Psoas muscle (tissue), 8 donors: ENCODE measurements around the gene CEACAM3. TPM values are rescaled to one million over a fixed set of nuclear protein-coding genes. Genes with fewer than 3 reads are reported as not detected.

ENCODE experiments used
- ATAC-seq, 4 donors: fragments of 200-7000 bp; cut with Tn5 transposase; one replicate each; pipeline ENCODE4 v1.9.1; 2020; ENCODE audit warnings: moderate library complexity in 3 of 4, mild to moderate bottlenecking in 2 of 4
- DNase-seq, 2 donors: peaks; one replicate each; pipeline ENCODE4 v3.0.0-alpha.2; 2020
- H3K27ac ChIP-seq: fragments of 200-600 bp; one replicate; pipeline ENCODE4 v1.8.0; 2022
- H3K27me3 ChIP-seq, 3 donors: fragments of 200-600 bp in 1 of 3; one replicate each; pipeline versions ENCODE4 v1.6.1 to v1.8.0; 2013 to 2022; ENCODE audit warnings: low read length in 2 of 3, mild to moderate bottlenecking in 2 of 3, moderate library complexity in 1 of 3; ENCODE audit not compliant: insufficient read depth in 3 of 3
- H3K36me3 ChIP-seq, 2 donors: fragments of 200-600 bp in 1 of 2; one replicate each; pipeline versions ENCODE4 v1.6.1 to v1.8.0; 2013 to 2022; ENCODE audit warnings: low read depth in 1 of 2, mild to moderate bottlenecking in 1 of 2, moderate library complexity in 1 of 2; ENCODE audit not compliant: insufficient read depth in 1 of 2
- H3K4me1 ChIP-seq: fragments of 200-600 bp; one replicate; pipeline ENCODE4 v1.8.0; 2022
- H3K4me3 ChIP-seq: fragments of 200-600 bp; one replicate; pipeline ENCODE4 v1.8.0; 2022; ENCODE audit warnings: mild to moderate bottlenecking
- H3K9me3 ChIP-seq: fragments of 200-600 bp; one replicate; pipeline ENCODE4 v1.8.0; 2022
- CTCF ChIP-seq: fragments of 200-600 bp; IDR thresholded peaks from one replicate; pipeline ENCODE4 v1.8.0; 2022; ENCODE audit warnings: antibody characterized with exemption
- WGBS, 3 donors: extraction: QIAGEN DNeasy Blood & Tissue Kit; methylation state at CpG; one replicate each; pipeline versions ENCODE4 v1.1.6 to v1.1.7; 2013; 5-methylcytosine and 5-hydroxymethylcytosine counted together
- intact Hi-C, 2 donors: fragments of 100-400 bp; cut with DNase I; formaldehyde crosslinking; loops; one replicate each; pipeline versions ENCODE4 v1.11.0 to v1.14.2; 2022
- polyA plus RNA-seq, 3 donors: library from polyadenylated mRNA; stranded (reverse); fragments of 200-250 nt; gene quantifications; one replicate each; pipeline ENCODE4 v1.2.3, GENCODE V29; 2013
- total RNA-seq, 4 donors: library from RNA; stranded (reverse); fragmentation: NEBNext Ultra II Directional in 2 of 4; extraction: Animal tissue kit (Norgen Biotek cat#: 25700) in 2 of 4; gene quantifications; one replicate each; pipeline versions ENCODE4 v1.2.1 to v1.2.4, GENCODE V29; 2021 to 2023
- donor health status: healthy with polysubstance abuse.
- donor health status: DM: no; HTN: no; CAD: no; lungs with moderate emphysema.
- donor health status: Bipolar disorder and iron deficiency.
- donor health status: healthy.
- donor health status: DM: yes; HTN: yes; CAD: no.
- donor health status: DM: no; HTN: no; CAD: no.
- donor health status: DM: no; HTN: no; CAD: no.
- donor health status: DM: yes; HTN: yes; CAD: no.

CEACAM3 gene
- total and polyA plus RNA-seq, 7 donors: 0.01 to 0.59 (median 0.05) TPM; not detected in 4

GRCh38 chr19:41799444-41800000, 3.1 kb downstream of the CEACAM3 start:
- no peak for TF ChIP-seq CTCF
- H3K9me3 ChIP-seq: no peaks in the 10 kb centered on the region
- H3K36me3 ChIP-seq: no peaks in the 10 kb centered on the region
- peaks cover 0 to 8% (median 0%) of the 10 kb centered on the region in 3 donors for H3K27me3 ChIP-seq
- ATAC-seq (no peak), DNase-seq (no peak)
- WGBS, 3 donors: 58 to 69% (median 67%) methylated on average over 9 of the region's 9 CpGs
- no peaks in the 10 kb centered on the region for H3K4me1 ChIP-seq
- intact Hi-C loops: no loop called here
- no peak overlapping the region for H3K27ac ChIP-seq
- no peak overlapping the region for H3K4me3 ChIP-seq

GRCh38 chr19:41801031-41801430, 4.6 kb downstream of the CEACAM3 start:
- intact Hi-C loops: no loop called here
- Histone ChIP-seq H3K27ac (no peak overlapping the region), H3K4me1 (no peaks in the 10 kb centered on the region), H3K4me3 (no peak overlapping the region), H3K9me3 (no peaks in the 10 kb centered on the region), H3K27me3 (peaks cover 0 to 5% (median 0%) of the 10 kb centered on the region in 3 donors), H3K36me3 (no peaks in the 10 kb centered on the region)
- no peak for TF ChIP-seq CTCF
- DNase-seq (no peak), ATAC-seq (no peak)
- 58 to 72% (median 63%) methylated on average over 4 of the region's 4 CpGs for WGBS, 3 donors

- peaks cover 0 to 5% (median 0%) of the 10 kb centered on the region in 3 donors for H3K27me3 ChIP-seq
- no peak for TF ChIP-seq CTCF
- ATAC-seq (no peak), DNase-seq (no peak)
- WGBS, 3 donors: 47 to 58% (median 56%) methylated on average over 2 of the region's 2 CpGs
- intact Hi-C loops: no loop called here
- no peak overlapping the region for H3K4me3 ChIP-seq
- H3K9me3 ChIP-seq: no peaks in the 10 kb centered on the region
- no peaks in the 10 kb centered on the region for H3K4me1 ChIP-seq
- no peak overlapping the region for H3K27ac ChIP-seq
- H3K36me3 ChIP-seq: no peaks in the 10 kb centered on the region
Measured at GRCh38 chr19:41801792-41802211, 5.4 kb downstream of the CEACAM3 start.

- Histone ChIP-seq H3K27ac (no peak overlapping the region), H3K4me1 (no peaks in the 10 kb centered on the region), H3K4me3 (no peak overlapping the region), H3K36me3 (no peaks in the 10 kb centered on the region), H3K9me3 (no peaks in the 10 kb centered on the region), H3K27me3 (peaks cover 0 to 5% (median 0%) of the 10 kb centered on the region in 3 donors)
- intact Hi-C loops: no loop called here
- TF ChIP-seq CTCF: no peak
- ATAC-seq: no peak
- WGBS, 3 donors: 73 to 83% (median 75%) methylated on average over 2 of the region's 2 CpGs
- DNase-seq: no peak
Measured at GRCh38 chr19:41802770-41803169, 6.4 kb downstream of the CEACAM3 start.

GRCh38 chr19:41804336-41804735, 7.9 kb downstream of the CEACAM3 start:
- H3K4me3 ChIP-seq: no peak overlapping the region
- no peak for ATAC-seq
- H3K9me3 ChIP-seq: no peaks in the 10 kb centered on the region
- no peak overlapping the region for H3K27ac ChIP-seq
- H3K4me1 ChIP-seq: no peaks in the 10 kb centered on the region
- DNase-seq: no peak
- WGBS, 3 donors: 71 to 83% (median 79%) methylated on average over 3 of the region's 3 CpGs
- H3K27me3 ChIP-seq: peaks cover 0 to 5% (median 0%) of the 10 kb centered on the region in 3 donors
- intact Hi-C loops: no loop called here
- no peak for TF ChIP-seq CTCF
- no peaks in the 10 kb centered on the region for H3K36me3 ChIP-seq
